ENCODE data around the gene CDNF. TPM values are rescaled to one million over a fixed set of nuclear protein-coding genes. Genes with fewer than 3 reads are reported as not detected.

The CDNF gene
- polyA plus RNA-seq, 2 of the 4 experiments (the other 2 are of a cell fraction), result 1.6 to 2.0 TPM

DNA sequence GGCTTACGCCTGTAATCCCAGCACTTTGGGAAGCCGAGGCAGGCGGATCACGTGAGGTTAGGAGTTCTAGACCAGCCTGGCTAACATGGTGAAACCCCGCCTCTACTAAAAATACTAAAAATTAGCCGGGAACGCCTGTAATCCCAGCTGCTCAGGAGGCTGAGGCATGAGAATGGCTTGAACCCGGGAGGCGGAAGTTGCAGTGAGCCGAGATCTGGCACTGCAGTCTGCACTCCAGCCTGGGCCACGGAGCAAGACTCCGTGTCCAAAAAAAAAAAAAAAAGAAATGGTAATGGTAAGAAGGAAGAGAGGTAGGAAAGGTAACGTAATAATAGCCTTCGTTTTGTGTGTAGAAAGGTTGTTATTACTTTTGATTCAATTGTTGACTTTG, 1.5 kb upstream of the CDNF start:
- peak overlapping the region; percentile 86 to 94 for H3K27ac ChIP-seq
- TF ChIP-seq MYC (IDR thresholded peaks at IDR 0.05; ENCODE audit: borderline replicate concordance, low read length), result no peak
- no peak for TF ChIP-seq ZSCAN20 (CRISPR knock-in tag; IDR thresholded peaks at IDR 0.05)
- TF ChIP-seq KDM5A (IDR thresholded peaks at IDR 0.05), result no peak
- no peak for TF ChIP-seq SREBF2 (IDR thresholded peaks at IDR 0.05)
- TF ChIP-seq KDM1A (IDR thresholded peaks at IDR 0.05; ENCODE audit: low read depth), result no peak
- no peak for TF ChIP-seq FOSB (CRISPR knock-in tag; IDR thresholded peaks at IDR 0.05)
- no peak for TF ChIP-seq FOXS1 (CRISPR knock-in tag; IDR thresholded peaks at IDR 0.05)
- no peak for TF ChIP-seq ZFP36 (IDR thresholded peaks at IDR 0.05; ENCODE audit: borderline replicate concordance, partially characterized antibody)
- no peak for TF ChIP-seq NR3C1 (IDR thresholded peaks at IDR 0.05)
- no peak for TF ChIP-seq MAZ (IDR thresholded peaks at IDR 0.05; ENCODE audit: borderline replicate concordance, low read depth, low read length)
- TF ChIP-seq NPAS2 (CRISPR knock-in tag; IDR thresholded peaks at IDR 0.05; ENCODE audit: borderline replicate concordance), result no peak
- TF ChIP-seq EHF (CRISPR knock-in tag; IDR thresholded peaks at IDR 0.05), result no peak
- no peak for TF ChIP-seq JUN (IDR thresholded peaks at IDR 0.05)
- peak overlapping the region; percentile 90 for H3K4me3 ChIP-seq
- ATAC-seq, result peak in 1 of 2 experiments; percentile 1; a peak in 1 of 6 replicates
- H3K4me1 ChIP-seq, result peaks cover 8% of the 10 kb centered on the region; the same call in 1 of the 3 replicates
- H3K9me3 ChIP-seq, result no peaks in the 10 kb centered on the region
- WGBS (ENCODE audit: missing lambda C conversion rate), result 5% methylated on average over 13 of the region's 14 CpGs
- peak in 1 of 2 experiments; percentile 18 for DNase-seq (ENCODE audit: low read depth in 1 of 2, low spot score in 1 of 2)
- CTCF ChIA-PET, result interaction anchor here (6.3 kb wide), 1 partner anchor 16 kb away, joined by 47 read pairs; no protein-coding TSS in a partner anchor
- FAIRE-seq, result no peak
- H3K4me2 ChIP-seq, result peak overlapping the region; percentile 83
- POLR2A ChIA-PET, result interaction anchor here (0.6 to 3.4 kb wide), 2 partner anchors 39 to 280 kb away, joined by 4 to 21 read pairs; partner anchors contain the start of gene SUV39H2

DNA sequence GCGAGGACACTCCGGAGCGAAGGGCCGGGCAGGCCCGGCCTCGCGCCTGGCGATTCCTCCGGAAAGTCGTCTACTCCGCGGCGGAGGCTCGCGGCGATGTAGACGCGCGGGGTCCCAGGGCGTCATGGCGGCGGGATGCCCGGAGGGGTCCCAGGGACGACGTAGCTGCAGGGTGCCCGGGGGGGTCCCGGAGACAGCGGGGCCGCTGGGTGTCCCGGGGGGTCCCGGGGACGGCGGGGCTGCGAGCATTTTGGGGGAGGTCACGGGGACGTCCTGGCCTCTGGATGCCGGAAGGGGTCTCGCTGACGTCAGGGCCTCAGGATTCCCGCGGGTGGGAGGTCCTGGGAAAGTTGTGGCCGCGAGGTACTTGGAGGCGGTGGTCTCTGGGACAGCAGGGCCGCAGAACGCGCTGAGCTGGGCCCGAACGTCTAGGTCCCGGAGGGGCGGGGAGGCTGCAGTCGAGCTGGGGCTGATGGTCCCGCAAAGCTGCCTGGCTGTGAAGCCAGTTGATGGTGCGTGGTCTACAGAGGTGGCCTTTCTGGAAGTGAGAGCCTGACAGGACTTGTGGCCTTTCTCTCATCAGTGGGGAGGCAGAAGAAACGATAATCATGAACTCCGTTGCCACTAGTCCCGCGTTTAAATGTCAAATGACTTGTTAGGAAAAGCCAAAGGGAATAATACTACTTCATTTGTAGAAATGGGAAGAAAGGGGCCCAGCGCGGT, 906 bp upstream of the CDNF start:
- peak overlapping the region; percentile 90 for H3K4me3 ChIP-seq
- ChIA-PET POLR2A (interaction anchor here (0.7 to 3.4 kb wide), 7 partner anchors 8 to 234 kb away, joined by 3 to 21 read pairs (median 7); partner anchors contain the start of genes DCLRE1C, MEIG1 and SUV39H2), CTCF (interaction anchor here (1.1 to 6.3 kb wide), 5 partner anchors 15 to 340 kb away, joined by 3 to 47 read pairs (median 9); partner anchors contain the start of gene SUV39H2)
- peak overlapping the region; percentile 83 for H3K4me2 ChIP-seq
- peak; percentile 16 to 41 for DNase-seq (ENCODE audit: low read depth in 1 of 2, low spot score in 1 of 2)
- TF ChIP-seq CHD4 (IDR thresholded peaks at IDR 0.05; ENCODE audit: borderline replicate concordance) (no peak), HDAC2 (IDR thresholded peaks at IDR 0.05) (no peak), RAD21 (conservative IDR thresholded peaks at IDR 0.05 in 1 of 2, IDR thresholded peaks at IDR 0.05 in 1 of 2) (no peak), RCOR1 (IDR thresholded peaks at IDR 0.05; ENCODE audit: low read depth, low read length) (no peak), TFCP2L1 (CRISPR knock-in tag; IDR thresholded peaks at IDR 0.05) (no peak), PHF8 (IDR thresholded peaks at IDR 0.05; ENCODE audit: borderline replicate concordance, low read depth) (peak; percentile 61; the same call in 1 of the 2 replicates), GATA3 (IDR thresholded peaks at IDR 0.05; ENCODE audit: borderline replicate concordance) (no peak), EHF (CRISPR knock-in tag; IDR thresholded peaks at IDR 0.05) (no peak)
- TF ChIP-seq, protein P1, sequence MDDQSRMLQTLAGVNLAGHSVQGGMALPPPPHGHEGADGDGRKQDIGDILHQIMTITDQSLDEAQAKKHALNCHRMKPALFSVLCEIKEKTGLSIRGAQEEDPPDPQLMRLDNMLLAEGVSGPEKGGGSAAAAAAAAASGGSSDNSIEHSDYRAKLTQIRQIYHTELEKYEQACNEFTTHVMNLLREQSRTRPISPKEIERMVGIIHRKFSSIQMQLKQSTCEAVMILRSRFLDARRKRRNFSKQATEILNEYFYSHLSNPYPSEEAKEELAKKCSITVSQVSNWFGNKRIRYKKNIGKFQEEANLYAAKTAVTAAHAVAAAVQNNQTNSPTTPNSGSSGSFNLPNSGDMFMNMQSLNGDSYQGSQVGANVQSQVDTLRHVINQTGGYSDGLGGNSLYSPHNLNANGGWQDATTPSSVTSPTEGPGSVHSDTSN (IDR thresholded peaks at IDR 0.05), result no peak
- H3K9me3 ChIP-seq, result no peaks in the 10 kb centered on the region
- peaks cover 8% of the 10 kb centered on the region; the same call in 1 of the 3 replicates for H3K4me1 ChIP-seq
- no peak for FAIRE-seq
- H3K27ac ChIP-seq, result peak overlapping the region; percentile 86 to 94
- WGBS (ENCODE audit: missing lambda C conversion rate), result under 1% methylated on average over 12 of the region's 60 CpGs
- peak; percentile 23 to 51; a peak in 4 of 6 replicates for ATAC-seq
